CD4-positive, alpha-beta T cell treated with Interferon gamma for 1 hour (primary cell): ENCODE results near the gene EOLA1.
"Not testable (repeated sequence)": the region's sequence is repeated elsewhere in the genome, so short reads cannot be mapped to it uniquely, and the experiment has no call there.

Experiments used
- DNase-seq: peaks from one replicate; pipeline ENCODE4 v3.0.0-alpha.2; 2020

EOLA1 gene

DNA sequence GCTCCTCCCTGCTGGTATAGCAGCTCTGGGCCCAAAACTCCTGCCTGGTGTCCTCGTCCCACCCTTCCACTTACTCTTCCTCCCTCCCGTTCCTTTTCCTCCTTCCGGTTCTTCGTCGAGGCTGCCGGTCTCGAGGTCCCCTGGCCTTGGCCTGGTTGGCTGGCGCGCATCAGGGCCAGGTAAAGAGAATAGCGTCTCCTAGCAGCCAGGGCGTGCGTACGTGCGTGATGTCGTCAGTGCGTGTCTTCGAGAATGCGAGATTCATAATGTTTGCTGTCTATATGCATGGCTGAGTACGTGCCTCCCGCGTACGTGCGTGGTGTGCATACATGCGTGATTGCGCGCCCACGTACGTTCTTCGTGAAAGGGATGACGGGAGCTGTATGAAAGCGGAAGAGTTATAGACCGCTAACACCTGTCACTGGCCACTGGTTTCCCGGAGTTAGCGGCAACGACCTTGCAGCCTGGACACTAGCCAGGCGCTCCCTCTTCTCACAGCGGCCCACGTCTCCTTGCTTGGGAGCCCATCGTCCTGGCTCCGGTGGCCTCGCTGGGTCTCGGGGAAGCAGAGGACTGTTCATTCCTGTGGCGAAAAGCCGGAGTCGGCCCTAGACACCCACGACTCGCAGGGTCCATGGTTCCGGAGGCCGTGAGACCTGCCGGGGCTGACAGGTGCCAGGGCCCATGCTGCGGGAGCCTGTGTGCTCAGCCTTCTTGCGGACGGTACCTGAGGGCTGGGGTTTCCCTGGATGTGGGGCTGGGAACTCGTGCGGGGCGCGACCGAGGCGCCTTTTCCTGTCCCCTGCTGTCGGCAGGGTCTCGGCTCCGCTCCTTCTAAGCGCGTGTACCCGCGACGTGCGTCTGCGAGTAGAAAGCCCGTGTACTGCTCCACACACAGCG, at the start of gene EOLA1:
Gene EOLA1, plus strand, starts transcription at position 392 of the 900 bp plus-strand sequence. CDS start 4,619 bp downstream, outside the sequence.
- peak; percentile 95 for DNase-seq

DNA sequence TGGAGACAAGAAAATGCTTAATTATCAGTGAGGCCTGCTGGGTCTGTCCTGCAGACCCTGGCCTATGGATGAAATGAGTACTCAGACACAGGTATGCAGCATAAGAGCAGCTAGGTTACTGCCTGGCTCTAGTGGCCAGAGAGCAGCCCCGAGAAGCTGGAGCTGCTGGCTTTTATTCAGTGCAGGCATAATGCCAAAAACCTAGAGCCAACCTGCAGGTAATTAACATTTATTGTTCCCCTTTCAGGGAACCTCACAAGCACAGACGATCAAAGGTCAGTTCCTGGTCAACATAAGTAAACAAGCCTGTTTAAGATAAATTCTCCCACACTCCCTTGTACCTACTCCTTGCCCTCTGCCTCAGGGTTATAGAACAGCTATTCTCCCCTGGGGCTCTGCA, 49.0 kb upstream of the EOLA1 start:
- no peak for DNase-seq

GRCh38 chrX:149493567-149494562, 46.9 kb upstream of the EOLA1 start:
- no peak for DNase-seq

DNA sequence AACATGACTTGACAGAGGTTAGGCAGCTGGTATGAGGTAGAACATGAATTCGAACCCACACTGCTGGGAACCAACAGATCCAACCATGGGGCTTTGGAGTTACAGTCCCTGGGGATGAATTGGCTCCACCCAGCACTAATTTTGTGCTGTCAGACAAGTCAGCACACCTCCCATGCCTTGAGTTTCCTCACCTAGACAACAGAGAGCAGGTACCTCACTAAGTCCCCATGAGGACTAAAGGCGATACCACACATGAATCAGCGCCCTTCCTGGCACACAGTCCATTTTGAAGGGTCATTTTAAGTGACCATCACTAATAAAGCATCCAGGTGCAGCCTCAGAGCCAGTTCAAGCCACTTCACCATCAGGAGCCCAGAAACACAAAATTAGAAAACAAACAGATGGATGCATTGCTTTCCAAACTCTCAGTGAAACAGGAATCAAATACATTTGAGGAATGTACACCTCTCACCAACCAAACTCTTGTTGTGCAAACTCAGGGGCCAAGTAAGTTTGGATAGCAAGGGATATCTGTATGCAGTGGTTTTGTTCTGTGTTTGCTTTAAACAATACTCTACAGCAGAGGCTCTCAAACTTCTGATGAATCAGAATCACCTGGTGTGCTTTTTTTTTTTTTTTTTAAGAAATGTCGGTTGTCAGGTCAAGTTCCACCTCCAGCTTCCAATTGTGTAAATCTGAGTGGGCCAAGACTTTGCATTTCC, 45.8 kb upstream of the EOLA1 start:
- DNase-seq, result no peak

GRCh38 chrX:149495573-149496071, 45.2 kb upstream of the EOLA1 start:
- no peak for DNase-seq

GRCh38 chrX:149497054-149497453, 43.8 kb upstream of the EOLA1 start:
- no peak for DNase-seq

- DNase-seq, result no peak
These were observed 43.2 kb upstream of the EOLA1 start for GRCh38 chrX:149497626-149498025.

DNA sequence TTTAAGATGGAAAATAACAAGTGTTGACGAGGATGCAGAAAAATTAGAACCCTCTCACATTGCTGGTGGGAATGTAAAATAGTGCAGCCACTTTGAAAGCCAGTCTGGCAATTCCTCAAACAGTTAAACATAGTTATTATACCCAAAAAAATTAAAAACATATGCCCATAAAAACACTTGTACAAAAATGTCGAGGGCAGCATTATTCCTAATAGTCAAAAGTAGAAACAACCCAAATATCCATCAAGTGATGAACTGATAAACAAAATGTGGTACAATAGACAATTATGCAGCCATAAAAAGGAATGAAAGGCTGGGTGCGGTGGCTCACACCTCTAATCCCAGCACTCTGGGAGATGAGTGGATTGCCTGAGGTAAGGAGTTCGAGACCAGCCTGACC, 42.0 kb upstream of the EOLA1 start:
- no peak for DNase-seq

DNA sequence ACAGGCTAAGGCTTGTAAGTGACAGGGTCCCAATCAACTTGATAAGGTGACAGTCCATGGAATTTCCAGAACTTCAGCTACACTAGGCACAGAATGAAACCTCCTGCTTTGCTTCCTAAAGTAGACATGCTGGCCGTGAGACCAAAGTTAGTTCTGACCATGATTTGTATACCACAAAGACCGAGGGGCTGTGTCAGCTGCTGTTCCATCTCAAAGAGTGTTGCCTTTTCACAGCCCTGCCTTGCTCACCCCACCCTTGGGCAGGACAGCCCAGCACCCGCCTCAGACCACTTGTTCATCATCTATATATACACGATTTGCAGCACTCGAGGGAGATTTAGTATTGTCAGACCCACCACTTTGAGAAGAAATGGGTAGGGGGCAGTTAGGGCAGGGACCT, 41.0 kb upstream of the EOLA1 start:
- no peak for DNase-seq

DNA sequence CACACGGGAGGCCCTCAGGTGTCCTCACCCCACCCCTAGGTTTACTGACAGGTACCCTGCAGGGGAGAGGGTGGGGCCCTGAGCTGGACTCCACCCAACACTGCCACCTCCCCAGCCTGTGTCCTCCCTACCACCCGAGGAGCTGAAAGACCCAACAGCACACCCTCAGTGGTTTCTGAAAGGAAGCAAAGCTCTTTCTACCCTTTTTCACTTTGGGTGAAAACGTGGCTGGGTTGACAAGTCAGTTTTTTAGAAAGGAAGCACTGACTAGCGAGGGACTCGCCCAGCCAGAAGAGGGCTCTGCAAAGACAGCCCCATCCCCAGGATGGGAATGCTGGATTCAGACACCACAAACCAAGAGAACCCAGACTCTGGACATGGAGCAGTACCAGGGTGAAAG, 37.9 kb upstream of the EOLA1 start:
- not testable (repeated sequence) for DNase-seq

- peak; percentile 89 for DNase-seq
These were observed 37.4 kb upstream of the EOLA1 start for GRCh38 chrX:149503446-149503845.

- peak; percentile 81 for DNase-seq
These were observed 36.4 kb upstream of the EOLA1 start for GRCh38 chrX:149504226-149504914.

GRCh38 chrX:149504915-149505651, 35.7 kb upstream of the EOLA1 start, which contains the start of gene IDS:
IDS (minus strand) TSS chrX:149505306; CDS start chrX:149505137, 169 bp downstream.
- DNase-seq, result peak; percentile 92

DNA sequence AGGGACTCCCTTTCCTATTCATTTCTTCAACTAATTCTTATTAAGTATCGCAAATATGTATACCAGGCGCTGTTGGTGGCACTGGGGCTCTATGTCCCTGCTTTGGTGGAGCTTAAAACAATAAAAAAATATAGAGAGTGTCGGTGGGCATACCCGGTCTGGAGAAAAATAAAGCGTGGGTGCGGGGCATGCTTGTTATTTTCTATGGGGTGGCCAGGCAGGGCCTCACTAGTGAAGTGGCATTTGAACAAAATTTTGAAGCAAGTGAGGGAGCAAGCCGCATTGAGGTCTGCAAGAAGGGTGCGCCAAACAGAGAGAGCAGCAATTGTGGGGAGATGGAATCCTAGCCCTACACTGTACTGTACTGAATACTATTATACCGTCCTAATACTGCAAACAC, 35.1 kb upstream of the EOLA1 start:
- DNase-seq, result no peak

GRCh38 chrX:149506349-149506748, 34.5 kb upstream of the EOLA1 start:
- DNase-seq, result no peak

DNA sequence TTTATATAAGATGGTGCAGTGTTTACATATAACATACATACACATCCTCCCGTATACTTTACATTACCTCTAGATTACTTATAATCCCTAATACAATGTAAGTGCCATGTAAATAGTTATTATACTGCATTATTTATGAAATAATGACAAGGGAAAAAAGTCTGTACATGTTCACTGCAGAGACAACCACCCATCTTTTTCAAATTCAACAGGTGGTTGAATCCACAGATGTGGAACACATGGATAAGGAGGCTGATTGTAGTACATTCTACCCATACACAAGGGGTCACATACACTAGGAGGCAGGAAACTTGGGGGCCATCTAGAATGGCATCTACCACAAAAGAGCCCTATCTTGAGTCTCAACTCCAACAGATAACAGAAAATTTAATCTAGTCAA, 32.3 kb upstream of the EOLA1 start:
- no peak for DNase-seq

- DNase-seq, result no peak
These were observed 30.4 kb upstream of the EOLA1 start for GRCh38 chrX:149510386-149510785.

- no peak for DNase-seq
These were observed 29.7 kb upstream of the EOLA1 start for GRCh38 chrX:149511081-149511480.

DNA sequence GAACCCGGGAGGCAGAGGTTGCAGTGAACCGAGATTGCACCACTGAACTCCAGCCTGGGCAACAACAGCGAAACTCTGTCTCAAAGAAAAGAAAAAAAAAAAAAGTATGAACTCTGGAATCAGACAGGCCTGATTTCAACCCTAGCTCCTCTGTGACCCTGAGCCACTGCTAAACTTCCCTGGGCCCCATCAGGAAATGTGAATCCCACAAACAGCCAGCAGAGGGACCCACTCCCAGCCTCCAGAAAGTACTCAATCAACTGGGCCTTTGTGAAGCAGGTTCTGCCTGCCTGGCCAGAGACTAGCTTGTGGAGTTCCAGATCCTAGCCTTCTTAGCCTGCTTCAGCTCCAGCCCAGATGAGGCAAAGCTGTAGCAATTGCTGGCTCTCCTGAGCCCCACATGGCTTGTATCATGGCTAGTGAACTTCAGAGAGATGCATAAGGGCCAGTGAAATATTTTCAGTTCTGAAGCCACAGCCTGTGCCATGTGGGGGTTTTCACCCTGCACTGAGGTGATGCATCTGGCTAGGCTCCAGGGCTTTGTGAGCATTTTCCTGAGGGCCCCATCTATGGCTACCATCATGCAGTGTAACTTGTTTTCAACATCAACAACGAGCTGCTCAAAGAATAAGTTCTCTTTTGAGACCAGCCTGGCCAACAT, 28.5 kb upstream of the EOLA1 start:
- DNase-seq, result peak; percentile 62

GRCh38 chrX:149513825-149514428, 26.9 kb upstream of the EOLA1 start:
- DNase-seq, result no peak
